ENCODE measurements around the gene SNX14.
"Not testable (repeated sequence)": the region's sequence is repeated elsewhere in the genome, so short reads cannot be mapped to it uniquely, and the experiment has no call there.

SNX14 gene, protein sequence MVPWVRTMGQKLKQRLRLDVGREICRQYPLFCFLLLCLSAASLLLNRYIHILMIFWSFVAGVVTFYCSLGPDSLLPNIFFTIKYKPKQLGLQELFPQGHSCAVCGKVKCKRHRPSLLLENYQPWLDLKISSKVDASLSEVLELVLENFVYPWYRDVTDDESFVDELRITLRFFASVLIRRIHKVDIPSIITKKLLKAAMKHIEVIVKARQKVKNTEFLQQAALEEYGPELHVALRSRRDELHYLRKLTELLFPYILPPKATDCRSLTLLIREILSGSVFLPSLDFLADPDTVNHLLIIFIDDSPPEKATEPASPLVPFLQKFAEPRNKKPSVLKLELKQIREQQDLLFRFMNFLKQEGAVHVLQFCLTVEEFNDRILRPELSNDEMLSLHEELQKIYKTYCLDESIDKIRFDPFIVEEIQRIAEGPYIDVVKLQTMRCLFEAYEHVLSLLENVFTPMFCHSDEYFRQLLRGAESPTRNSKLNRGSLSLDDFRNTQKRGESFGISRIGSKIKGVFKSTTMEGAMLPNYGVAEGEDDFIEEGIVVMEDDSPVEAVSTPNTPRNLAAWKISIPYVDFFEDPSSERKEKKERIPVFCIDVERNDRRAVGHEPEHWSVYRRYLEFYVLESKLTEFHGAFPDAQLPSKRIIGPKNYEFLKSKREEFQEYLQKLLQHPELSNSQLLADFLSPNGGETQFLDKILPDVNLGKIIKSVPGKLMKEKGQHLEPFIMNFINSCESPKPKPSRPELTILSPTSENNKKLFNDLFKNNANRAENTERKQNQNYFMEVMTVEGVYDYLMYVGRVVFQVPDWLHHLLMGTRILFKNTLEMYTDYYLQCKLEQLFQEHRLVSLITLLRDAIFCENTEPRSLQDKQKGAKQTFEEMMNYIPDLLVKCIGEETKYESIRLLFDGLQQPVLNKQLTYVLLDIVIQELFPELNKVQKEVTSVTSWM

DNA sequence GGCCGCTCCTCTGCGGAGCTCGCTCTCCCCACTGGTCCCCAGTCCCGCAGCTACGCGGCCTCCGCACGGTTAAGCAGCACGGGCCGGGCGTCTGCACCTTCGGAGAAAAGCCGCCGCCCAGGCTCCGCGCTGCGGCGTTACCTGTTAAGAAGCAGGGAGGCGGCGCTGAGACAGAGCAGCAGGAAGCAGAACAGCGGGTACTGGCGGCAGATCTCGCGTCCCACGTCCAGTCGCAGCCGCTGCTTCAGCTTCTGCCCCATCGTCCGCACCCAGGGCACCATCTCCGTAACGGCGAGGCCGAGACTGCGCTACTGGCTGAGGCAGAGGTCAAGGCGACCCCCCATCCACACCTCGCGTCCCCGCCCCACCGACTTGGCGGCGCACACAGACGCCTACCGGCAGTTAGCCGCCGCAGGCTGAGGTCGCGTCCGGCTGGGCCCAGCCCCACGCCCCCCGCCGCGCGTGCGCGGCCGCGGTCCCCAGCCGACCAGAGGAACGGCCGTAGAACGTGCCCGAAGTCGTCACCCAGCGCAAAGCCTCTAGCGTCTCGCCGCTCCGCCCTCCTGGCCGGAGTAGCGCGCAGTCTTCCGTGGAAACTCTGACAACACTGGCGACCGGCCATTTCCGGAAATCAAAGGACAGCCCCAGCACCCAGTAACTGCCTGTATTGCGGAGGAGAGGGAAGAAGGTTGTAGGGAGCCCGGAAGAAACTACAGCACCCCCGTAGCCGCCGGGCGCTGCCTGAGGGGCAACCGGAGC, at the start of gene SNX14:
TSS of gene SNX14 (minus strand) at position 421 of the 759 bp plus-strand sequence. CDS start at position 281, 140 bp downstream.
- DNase-seq (ENCODE audit: low spot score), result peak; percentile 91

- peak; percentile 95 for DNase-seq (ENCODE audit: low spot score)
These were observed 49.3 kb upstream of the SNX14 start, which contains the start of gene SYNCRIP for GRCh38 chr6:85642774-85643536. TSS of gene SYNCRIP (minus strand) at chr6:85642886. CDS start at chr6:85641439, 1,447 bp downstream.

GRCh38 chr6:85641897-85642773, 48.5 kb upstream of the SNX14 start:
- DNase-seq (ENCODE audit: low spot score), result peak; percentile 63

- peak; percentile 78 for DNase-seq (ENCODE audit: low spot score)
These were observed 47.9 kb upstream of the SNX14 start for GRCh38 chr6:85641522-85641896.

GRCh38 chr6:85640821-85641220, 47.2 kb upstream of the SNX14 start:
- peak; percentile 31 for DNase-seq (ENCODE audit: low spot score)

- no peak for DNase-seq (ENCODE audit: low spot score)
These were observed 43.9 kb upstream of the SNX14 start for GRCh38 chr6:85637579-85637978.

DNA sequence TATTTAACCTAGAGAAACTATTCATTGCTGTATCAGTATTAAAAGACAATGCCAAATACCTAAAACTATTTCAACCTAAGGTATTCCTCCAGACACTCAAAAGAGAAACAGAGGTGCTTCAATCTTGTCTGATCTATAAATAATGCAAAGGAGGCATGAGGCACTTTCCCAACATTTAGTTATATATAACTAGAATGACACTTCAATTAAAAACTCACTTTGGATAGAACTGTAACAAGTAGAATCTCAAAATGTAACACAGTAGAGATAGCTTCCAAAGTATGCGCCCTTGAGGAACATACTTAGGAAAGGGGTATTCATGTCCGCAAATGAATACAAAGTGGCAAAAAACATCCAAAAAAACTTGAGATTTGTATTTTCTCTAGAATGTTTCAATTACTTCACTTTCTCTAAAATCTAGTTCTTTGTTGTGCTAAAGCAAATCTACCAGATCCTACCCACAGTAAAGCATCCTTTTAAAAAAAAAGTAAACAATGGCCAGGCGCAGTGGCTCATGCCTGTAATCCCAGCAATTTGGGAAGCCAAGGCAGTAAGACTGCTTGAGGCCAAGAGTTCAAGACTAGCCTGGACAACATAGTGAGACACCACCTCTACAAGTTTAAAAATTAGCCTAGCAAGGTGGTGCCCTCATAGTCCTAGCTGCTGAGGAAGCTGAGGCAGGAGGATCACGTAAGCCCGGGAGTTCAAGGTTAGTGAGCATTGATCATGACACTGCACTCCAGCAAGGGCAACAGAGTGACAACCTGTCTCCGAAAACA, 38.7 kb upstream of the SNX14 start:
- DNase-seq (ENCODE audit: low spot score), result no peak

DNA sequence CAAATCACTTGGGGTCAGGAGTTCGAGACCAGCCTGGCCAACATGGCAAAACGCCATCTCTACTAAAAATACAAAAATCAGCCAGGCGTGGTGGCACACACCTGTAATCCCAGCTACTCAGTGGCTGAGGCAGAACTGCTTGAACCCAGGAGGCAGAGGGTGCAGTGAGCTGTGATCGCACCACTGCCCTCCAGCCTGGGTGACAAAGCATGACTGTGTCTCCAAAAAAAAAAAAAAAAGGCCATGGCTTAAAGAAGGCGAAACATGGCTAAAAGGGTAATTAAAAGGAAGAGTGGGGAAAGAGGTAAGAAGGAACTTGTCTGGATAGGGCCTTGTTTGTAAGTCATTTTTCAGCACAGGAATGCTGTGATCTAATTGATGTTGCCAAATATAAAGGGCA, 37.5 kb upstream of the SNX14 start:
- DNase-seq (ENCODE audit: low spot score), result not testable (repeated sequence)

DNA sequence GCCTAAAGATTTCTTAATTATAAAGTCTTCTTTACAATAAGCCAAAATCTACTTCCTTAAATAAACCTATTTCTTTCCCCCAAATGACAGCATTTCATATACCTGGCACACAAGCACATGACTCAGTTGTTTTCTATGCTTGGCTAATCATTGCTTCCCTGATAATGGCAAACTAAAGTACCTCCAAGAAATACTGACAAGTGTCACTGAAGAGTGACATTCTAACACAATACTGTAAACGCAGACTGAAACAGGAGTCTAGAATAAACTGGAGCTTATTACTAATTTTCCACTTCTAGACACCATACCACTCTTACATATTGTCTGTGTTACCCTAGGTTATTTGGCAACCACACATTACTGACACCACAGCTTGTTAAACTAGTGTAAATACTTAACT, 34.7 kb upstream of the SNX14 start:
- no peak for DNase-seq (ENCODE audit: low spot score)

DNA sequence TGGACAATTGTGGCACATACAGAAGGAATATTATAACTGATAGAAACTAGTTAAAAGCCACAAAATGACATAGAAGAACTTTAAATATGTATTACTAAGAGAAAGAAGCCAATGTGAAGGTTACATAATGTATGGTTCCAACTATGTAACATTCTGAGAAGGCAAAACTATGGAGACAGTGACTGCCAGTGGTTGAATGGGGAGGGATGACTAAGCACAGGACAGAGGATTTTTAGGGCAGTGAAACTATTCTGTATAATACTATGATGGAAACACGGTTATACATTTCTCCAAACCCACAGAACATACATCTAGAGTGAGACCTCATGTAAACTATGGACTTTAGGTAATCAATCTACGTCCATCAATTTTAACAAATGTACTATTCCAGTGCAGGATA, 26.6 kb upstream of the SNX14 start:
- DNase-seq (ENCODE audit: low spot score), result no peak

DNA sequence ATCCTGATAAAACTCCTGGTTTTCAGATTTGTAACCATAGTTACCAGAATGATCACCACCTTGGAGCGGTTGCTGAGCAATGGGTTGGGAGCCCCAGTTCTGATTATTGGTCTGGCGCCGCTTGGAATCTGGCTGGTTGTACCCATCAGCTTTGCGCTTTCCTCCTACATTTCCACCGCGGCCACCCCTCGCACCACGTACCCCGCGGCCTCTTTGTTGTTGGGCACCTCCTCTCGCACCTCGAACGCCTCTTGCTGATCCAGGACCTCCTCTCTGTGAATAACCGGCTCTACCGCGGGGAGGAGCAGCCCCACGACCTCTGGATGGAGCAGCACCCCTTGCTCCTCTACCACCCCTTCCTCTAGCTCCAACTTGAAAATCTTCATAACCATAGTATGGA, 21.1 kb upstream of the SNX14 start:
- DNase-seq (ENCODE audit: low spot score), result no peak

GRCh38 chr6:85612690-85613474, 19.2 kb upstream of the SNX14 start:
- DNase-seq (ENCODE audit: low spot score), result no peak

- no peak for DNase-seq (ENCODE audit: low spot score)
These were observed 16.7 kb upstream of the SNX14 start for GRCh38 chr6:85610182-85610895.

- DNase-seq (ENCODE audit: low spot score), result no peak
These were observed 8.4 kb upstream of the SNX14 start for GRCh38 chr6:85602100-85602499.

- DNase-seq (ENCODE audit: low spot score), result no peak
These were observed 7.2 kb upstream of the SNX14 start for GRCh38 chr6:85600713-85601313.

DNA sequence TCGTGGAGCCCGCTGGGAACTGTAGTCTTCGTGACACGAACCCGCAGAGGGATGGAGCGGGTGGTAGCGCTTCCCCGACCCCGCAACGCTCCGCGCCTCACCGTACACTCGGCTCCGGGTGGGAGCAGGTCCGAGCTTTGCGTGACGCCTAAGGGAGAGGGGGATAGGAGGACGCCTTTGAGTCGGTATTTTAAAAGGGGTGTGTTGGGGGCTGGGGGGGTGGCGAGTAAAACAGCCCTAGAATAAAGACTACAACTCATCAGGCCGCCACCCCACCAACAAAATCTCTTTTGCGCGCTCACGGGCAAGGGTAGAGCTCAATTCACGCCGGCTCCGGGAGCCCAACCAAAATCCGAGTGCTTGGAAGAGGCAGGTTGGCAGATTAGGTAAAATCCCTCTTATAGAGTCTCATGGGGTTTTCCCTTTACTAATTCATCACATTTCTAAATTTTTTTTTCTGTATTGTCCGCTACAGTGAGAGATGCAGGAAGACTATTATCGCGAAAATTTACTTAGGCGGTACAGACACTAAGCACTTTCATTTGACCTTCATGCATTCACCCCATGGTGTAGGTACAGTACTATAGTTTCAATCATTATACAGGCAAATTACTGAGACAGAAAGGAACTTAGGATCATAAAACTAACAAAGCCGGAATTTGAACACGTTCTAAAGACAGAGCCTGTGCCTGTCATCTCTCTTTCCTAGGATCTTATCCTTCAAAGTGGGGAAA, 706 bp upstream of the SNX14 start:
- peak; percentile 33 for DNase-seq (ENCODE audit: low spot score)

- no peak for DNase-seq (ENCODE audit: low spot score)
These were observed 1.6 kb downstream of the SNX14 start for GRCh38 chr6:85592033-85592432.
